ENCODE results near the gene NAXE. TPM values are rescaled to one million over a fixed set of nuclear protein-coding genes. Genes with fewer than 3 reads are reported as not detected.

NAXE gene
- total RNA-seq, 1 donor from 2014 or later = 62.2 TPM

DNA sequence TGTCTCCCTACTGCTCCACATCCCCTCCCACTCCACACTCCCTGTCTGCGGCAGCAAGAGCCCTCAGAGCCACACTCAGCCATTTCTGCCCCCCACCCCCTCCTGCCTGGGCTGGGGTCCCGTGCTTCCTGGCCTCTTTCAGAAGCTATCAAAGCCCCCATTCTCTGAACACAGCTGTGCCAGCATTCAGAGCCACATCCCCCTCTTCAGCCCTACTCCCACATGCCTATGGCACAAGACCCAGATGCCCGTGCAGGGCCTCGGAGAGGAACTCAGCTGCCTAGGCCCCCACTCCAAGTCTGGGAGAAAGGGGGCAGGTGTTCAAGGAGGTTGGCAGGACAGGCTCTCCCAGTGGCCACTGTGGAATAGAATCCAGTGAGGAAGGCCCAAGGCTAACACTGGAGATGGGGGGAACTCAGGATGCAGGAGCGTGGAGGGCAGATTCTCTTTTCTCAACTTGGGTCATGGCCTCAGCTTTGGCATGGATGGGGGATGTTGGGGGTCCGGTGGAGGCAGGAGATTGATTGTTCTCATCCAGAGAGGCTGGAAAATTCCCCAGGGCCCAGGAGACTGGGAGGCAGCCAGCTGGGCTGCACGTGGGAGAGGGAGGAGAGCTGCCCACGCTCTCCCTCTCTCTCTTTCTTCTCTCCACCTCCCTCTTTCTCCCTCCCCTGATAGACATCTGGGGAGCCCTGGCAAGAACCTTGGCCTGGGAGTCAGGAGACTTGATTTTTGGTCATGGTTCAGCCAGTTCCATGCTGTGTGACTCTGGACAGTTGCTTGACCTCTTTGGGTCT is 46.8 kb downstream of the NAXE start:
- TF ChIP-seq CTCF (IDR thresholded peaks at IDR 0.05) = no peak
- ATAC-seq = no peak
- DNase-seq = no peak
- Histone ChIP-seq H3K9me3 (no peaks in the 10 kb centered on the region), H3K4me1 (peaks cover 12% of the 10 kb centered on the region), H3K27me3 (ENCODE audit: low read depth) (peaks cover 83% of the 10 kb centered on the region), H3K4me3 (no peak overlapping the region), H3K27ac (no peak overlapping the region), H3K36me3 (no peaks in the 10 kb centered on the region)
- intact Hi-C loops (cut with DNase I) = no loop called here

DNA sequence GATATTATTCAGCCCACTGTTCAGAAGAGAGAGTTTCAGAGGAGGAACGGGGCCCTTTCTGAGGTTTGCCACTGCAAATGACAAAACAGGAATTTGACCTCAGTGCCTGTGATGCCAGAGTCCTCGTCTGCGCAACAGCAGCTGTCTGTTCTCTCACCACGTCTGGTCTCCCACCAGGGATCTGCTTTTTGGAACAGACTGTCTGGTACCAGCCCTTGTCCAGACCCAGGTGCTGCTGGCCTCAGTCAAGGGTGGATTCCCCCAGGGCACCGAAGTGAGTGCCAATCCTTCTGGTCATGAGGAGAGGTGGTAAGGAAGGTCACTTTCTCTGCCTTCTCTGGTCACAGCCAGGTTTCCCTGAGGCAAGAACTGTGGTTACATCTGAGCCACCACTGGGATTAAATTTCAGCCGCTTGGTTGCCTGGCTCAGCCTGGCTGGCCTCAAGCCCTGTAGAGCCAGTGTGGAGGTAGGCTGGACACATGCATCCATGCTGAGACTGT is 48.1 kb downstream of the NAXE start:
- H3K36me3 ChIP-seq = no peaks in the 10 kb centered on the region
- ATAC-seq = no peak
- no peaks in the 10 kb centered on the region for H3K9me3 ChIP-seq
- intact Hi-C loops (cut with DNase I) = no loop called here
- peaks cover 12% of the 10 kb centered on the region for H3K4me1 ChIP-seq
- no peak overlapping the region for H3K4me3 ChIP-seq
- DNase-seq = no peak
- TF ChIP-seq CTCF (IDR thresholded peaks at IDR 0.05) = no peak
- no peak overlapping the region for H3K27ac ChIP-seq
- H3K27me3 ChIP-seq (ENCODE audit: low read depth) = peaks cover 83% of the 10 kb centered on the region

DNA sequence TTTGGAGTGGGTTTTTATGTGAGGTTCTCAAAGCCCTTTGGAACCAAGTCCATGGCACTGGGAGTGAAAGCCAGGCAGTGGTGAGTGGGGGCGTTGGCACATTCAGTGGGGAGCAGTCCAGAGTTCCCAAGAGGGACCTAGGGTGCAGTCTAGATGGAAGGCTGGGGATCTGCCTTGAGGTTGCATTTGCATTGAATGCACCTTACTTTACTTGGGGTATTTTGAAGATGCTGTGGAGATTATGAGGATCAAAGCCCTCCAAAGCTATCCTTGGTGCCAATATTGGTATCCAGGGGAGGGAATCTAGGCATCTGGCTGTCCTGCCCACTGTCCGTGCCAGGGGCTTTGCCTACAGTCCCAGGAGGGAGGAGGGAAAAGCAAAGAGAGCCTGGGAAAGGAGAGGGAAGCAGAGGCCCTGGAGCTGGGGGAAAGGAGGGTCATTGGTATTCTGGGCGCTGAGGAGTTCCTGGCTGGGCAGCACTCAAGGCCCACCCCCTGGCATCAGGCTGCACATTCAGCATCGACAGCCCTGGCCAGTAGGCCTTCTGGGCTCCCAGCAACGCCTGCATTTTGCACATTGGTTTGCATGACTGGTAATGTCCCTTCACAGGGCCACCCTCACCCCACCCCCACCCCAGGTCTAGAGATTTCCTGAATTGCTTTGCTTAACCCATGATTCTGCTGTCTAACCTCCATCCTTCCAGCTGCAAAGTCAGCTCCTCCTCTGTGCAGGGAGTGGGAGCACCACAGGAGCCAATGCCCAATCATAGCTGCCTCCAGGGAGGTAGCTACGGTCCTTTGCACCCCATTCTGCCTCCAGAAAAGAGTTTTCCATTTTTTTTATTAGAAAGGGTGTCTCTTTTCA is 49.5 kb downstream of the NAXE start:
- Histone ChIP-seq H3K27me3 (ENCODE audit: low read depth) (peaks cover 90% of the 10 kb centered on the region), H3K4me1 (peaks cover 12% of the 10 kb centered on the region), H3K27ac (no peak overlapping the region), H3K4me3 (no peak overlapping the region), H3K9me3 (no peaks in the 10 kb centered on the region), H3K36me3 (no peaks in the 10 kb centered on the region)
- no peak for ATAC-seq
- DNase-seq = no peak
- intact Hi-C loops (cut with DNase I) = no loop called here
- TF ChIP-seq CTCF (IDR thresholded peaks at IDR 0.05) = no peak

GRCh38 chr1:156641761-156642264 is 50.2 kb downstream of the NAXE start, which contains the start of gene BCAN:
TSS of gene BCAN (plus strand) at chr1:156642117. CDS start at chr1:156646055, 3,938 bp downstream.
- Histone ChIP-seq H3K27ac (no peak within 1 kb of the TSS), H3K27me3 (ENCODE audit: low read depth) (peaks cover 94% of the 10 kb centered on the region), H3K4me3 (peak within 1 kb of the TSS; percentile 44), H3K9me3 (no peaks in the 10 kb centered on the region), H3K4me1 (peaks cover 12% of the 10 kb centered on the region), H3K36me3 (no peaks in the 10 kb centered on the region)
- intact Hi-C loops (cut with DNase I) = no loop called here
- no peak for TF ChIP-seq CTCF (IDR thresholded peaks at IDR 0.05)
- no peak for DNase-seq
- peak; percentile 31 to 37 for ATAC-seq

GRCh38 chr1:156642265-156643048 is 50.9 kb downstream of the NAXE start:
- Histone ChIP-seq H3K4me1 (peaks cover 12% of the 10 kb centered on the region), H3K36me3 (no peaks in the 10 kb centered on the region), H3K27me3 (ENCODE audit: low read depth) (peaks cover 94% of the 10 kb centered on the region), H3K4me3 (peak overlapping the region; percentile 44), H3K27ac (no peak overlapping the region), H3K9me3 (no peaks in the 10 kb centered on the region)
- ATAC-seq (peak in 1 of 2 donors; percentile 6), DNase-seq (no peak)
- TF ChIP-seq CTCF (IDR thresholded peaks at IDR 0.05) = no peak
- intact Hi-C loops (cut with DNase I) = no loop called here

Measured in lower lobe of right lung (tissue), 2 donors.